ENCODE measurements around the gene PRLHR. TPM values are rescaled to one million over a fixed set of nuclear protein-coding genes. Genes with fewer than 3 reads are reported as not detected.

The PRLHR gene
- total and polyA plus RNA-seq, 2 of the 13 experiments (the other 11 are each of a cell fraction or from before 2014, with no cell fraction given): not detected

GRCh38 chr10:118629211-118629610, 33.8 kb upstream of the PRLHR start (continued):
- TF ChIP-seq REST (IDR thresholded peaks at IDR 0.05; ENCODE audit: borderline replicate concordance in 1 of 2, low read depth in 1 of 2, low read length in 2 of 2) (no peak), ZFYVE20 (CRISPR knock-in tag; IDR thresholded peaks at IDR 0.05; ENCODE audit: borderline replicate concordance, low read depth) (no peak), ATF3 (CRISPR knock-in tag; IDR thresholded peaks at IDR 0.05) (no peak), BATF2 (CRISPR knock-in tag; IDR thresholded peaks at IDR 0.05) (no peak), ZBTB34 (CRISPR knock-in tag; IDR thresholded peaks at IDR 0.05) (no peak), KDM1A (CRISPR knock-in tag; IDR thresholded peaks at IDR 0.05) (no peak), SAP130 (CRISPR knock-in tag; IDR thresholded peaks at IDR 0.05; ENCODE audit: low read depth) (no peak), TFE3 (CRISPR knock-in tag; IDR thresholded peaks at IDR 0.05) (no peak), ATF7 (IDR thresholded peaks at IDR 0.05) (no peak), ATF7 (CRISPR knock-in tag; IDR thresholded peaks at IDR 0.05) (no peak), MLLT10 (CRISPR knock-in tag; IDR thresholded peaks at IDR 0.05) (no peak), DNMT1 (CRISPR knock-in tag; IDR thresholded peaks at IDR 0.05) (no peak), ZNF10 (CRISPR knock-in tag; IDR thresholded peaks at IDR 0.05; ENCODE audit: borderline replicate concordance, low read depth) (no peak), THAP9 (CRISPR knock-in tag; IDR thresholded peaks at IDR 0.05; ENCODE audit: borderline replicate concordance) (no peak)

Data from HepG2 (cell line).